ENCODE measurements around the gene KISS1R. TPM values are rescaled to one million over a fixed set of nuclear protein-coding genes. Genes with fewer than 3 reads are reported as not detected.

The KISS1R gene
- polyA plus RNA-seq, 1 donor, result 0.25 TPM

GRCh38 chr19:938233-938923 lies 21.2 kb downstream of the KISS1R start:
- DNase-seq, result no peak

GRCh38 chr19:939439-939838 lies 22.3 kb downstream of the KISS1R start:
- no peak for DNase-seq

DNA sequence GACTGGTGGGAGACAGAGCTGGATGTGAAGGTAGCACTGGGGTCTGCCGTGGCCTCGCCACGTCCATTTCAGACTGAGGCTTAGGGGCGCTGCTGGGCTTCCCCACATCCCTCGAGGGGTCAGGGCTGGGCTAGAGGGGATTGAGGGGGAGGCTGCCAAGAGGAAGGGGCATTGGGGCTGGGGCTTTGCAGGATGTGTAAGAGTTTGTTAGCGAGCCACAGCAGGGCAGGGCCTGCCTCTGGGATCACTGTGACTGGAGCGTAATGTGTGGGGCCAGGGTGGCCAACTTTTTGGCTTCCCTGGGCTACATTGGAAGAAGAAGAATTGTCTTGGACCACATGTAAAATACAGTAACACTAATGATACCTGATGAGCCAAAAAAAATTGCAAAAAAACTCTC lies 22.8 kb downstream of the KISS1R start:
- DNase-seq, result no peak

DNA sequence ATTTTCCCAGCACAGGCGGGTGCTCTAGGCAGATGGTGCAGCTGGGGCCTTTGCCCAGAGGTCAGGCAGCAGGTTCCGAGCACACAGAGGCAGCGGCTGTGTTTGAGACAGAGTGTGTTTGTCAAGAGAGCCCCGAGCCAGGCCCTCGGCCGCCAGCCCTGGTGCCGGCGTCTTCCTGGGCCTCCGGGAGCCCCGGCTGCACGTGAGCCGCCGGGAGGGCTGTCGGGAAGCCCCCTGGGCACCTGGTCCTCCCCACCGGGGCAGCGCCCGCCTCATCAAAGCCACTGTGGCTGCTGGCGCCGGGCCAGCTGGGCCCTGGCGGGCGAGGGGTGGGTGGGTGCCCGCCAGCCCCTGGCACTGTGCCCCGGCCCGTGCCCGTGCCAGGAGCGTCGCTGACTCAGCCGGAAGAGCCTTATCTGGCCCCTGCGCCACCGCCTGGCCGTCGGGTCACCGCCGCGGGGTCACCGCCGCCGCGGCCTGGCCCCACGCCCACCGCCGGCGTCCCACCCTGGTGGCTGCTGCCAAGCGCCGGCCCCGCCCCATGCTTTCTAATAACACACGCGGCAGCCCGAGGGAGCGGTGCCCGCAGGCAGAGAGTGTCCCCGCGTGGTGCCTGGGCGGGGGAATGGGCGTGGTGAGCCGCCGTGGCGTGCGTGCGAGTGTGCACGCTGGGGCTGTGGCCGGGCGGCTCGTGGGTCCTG lies 23.6 kb downstream of the KISS1R start:
- no peak for DNase-seq

DNA sequence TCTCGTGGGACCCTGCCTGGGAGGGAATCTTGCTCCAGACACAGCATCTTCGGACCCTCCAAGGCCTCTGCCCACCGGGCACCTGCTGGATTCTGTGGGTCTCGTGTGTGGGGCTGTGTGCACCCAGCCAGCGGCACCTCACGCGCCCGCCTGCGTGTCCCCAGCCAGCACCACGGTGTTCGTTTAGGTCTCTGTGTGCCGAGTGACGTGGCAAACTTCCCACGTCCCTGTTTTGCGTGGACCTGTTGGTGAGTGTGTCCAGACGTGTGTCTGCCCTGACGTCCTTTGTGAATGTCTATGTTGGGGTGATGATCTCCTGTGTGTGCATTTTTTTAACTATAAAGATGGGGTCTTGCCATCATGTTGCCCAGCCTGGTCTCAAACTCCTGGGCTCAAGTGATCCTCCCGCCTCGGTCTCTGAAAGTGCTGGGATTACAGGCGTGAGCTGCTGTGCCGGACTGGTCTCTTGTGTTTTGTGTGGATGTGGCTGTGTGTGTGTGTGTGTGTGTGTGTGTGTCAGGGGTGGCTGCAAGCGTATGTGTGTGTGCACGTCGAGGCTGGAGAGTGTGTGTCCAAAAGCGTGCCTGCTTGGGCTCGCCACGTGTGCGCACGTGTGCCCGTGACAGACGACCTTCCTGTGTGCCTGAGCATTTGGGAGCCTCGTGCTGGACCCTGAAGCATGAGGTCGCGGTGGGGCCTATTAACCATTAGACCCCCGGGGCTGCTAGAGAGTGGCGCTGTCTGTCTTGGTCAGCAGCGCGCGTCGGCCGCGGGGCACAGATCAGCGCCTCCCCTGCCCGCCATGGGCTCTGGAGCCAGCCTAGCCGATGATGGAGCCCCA lies 24.4 kb downstream of the KISS1R start:
- DNase-seq, result no peak

GRCh38 chr19:942133-942645 lies 25.1 kb downstream of the KISS1R start:
- no peak for DNase-seq

GRCh38 chr19:943551-944170 lies 26.5 kb downstream of the KISS1R start:
- DNase-seq, result no peak

DNA sequence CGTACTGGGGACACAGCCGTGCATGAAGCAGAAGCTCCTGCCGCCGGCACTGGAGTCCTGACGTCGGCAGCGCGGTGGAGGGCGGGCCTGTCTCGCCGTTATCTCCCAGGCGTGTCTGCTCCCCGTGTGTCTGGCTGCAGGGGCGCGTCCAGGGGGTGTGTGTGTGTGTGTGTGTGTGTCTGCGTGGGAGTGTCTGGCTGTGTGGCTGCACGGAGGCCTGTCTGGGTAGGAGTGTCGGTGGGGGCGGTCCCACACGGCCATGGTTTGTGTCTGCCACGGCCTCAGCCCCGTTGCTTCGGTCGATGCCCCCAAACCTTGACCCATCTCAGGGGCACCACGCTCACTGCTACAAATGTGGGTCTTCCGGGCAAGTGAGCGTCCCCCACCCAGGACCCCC lies 27.0 kb downstream of the KISS1R start:
- no peak for DNase-seq

DNA sequence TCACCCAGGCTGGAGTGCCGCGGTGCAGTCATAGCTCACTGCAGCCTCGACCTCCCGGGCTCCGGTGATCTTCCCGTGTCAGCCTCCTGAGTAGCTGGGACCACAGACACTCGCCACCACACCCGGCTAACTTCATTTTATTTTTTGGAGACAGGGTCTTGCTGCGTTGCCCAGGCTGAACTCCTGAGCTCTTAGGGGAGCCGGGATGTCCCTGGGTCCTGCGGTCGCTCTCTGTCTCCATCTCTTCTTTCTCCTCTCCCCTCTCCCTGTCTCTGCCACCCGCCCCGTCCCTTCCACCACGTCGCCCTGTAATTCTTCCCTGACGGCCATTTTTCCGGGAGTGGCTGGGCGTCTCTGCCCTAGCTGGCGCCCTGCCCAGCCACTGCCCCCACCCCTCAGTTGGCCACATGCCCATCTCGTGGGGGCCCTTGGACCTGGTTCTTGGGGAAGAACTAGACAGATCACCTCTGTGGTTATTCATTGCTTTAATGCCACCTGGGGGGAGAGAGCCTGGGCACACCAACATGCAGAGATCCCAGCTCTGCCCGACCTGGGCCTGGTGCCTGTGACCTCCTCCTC lies 27.6 kb downstream of the KISS1R start:
- DNase-seq, result no peak

GRCh38 chr19:945401-946252 lies 28.5 kb downstream of the KISS1R start:
- DNase-seq, result no peak

DNA sequence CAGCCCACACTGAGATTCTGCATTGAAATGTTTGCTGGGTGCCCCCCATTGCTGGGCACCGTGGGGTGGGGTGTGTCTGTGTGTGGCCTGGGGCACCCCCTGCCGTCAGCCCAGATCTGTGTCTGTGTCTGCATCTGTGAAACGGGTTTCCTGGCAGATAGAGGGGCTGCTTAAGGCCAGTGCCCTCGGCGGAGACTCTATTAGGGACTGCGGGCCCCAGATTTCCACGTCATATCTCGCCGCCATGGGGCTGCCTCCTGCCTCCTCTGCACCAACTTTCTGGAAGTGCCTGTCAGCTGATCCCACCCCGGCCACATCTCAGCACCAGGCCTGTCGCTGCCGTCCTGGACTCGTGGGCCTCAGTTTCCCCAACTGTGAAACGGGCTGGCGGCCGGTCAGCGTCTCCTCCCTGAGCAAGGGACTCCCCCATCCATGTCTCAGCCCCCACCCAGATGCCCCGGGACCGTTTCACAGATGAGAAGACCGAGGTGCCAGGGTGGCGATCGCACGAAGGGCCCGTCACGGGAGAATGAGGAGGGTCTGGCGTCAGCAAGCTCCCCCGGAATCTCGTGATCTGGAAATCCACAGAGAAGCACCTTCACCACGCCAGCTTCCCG lies 30.1 kb downstream of the KISS1R start:
- no peak for DNase-seq

GRCh38 chr19:947707-948539 lies 30.8 kb downstream of the KISS1R start:
- no peak for DNase-seq

DNA sequence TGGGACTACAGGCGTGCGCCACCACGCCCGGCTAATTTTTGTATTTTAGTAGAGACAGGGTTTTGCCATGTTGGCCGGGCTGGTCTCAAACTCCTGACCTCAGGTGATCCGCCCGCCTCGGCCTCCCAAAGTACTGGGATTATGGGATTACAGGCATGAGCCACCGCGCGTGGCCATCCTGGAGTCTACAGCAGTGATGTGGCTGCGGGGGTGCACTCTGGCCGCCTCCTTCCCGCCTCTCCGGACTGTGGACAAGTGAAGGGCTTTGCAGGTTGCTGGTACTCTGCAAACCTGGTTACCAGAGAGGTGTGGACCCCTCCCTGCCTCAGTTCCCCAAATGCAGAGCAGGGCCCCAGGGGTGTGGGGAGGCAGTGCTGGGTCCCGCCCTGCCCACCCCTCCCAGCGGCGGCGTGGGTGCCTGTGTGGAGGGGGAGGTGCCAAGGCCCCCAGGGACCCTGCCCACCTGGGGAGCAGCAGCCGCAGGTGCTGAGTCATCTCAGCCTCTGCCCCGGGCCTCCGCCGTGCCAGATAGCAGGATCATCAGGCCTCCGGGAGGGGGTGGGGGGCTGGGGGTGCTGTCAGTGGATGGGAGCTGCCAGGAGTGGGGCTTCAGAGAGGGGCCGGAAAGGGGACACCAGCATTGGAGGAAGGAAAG lies 31.8 kb downstream of the KISS1R start:
- no peak for DNase-seq

GRCh38 chr19:950352-951066 lies 33.4 kb downstream of the KISS1R start:
- DNase-seq, result no peak

DNA sequence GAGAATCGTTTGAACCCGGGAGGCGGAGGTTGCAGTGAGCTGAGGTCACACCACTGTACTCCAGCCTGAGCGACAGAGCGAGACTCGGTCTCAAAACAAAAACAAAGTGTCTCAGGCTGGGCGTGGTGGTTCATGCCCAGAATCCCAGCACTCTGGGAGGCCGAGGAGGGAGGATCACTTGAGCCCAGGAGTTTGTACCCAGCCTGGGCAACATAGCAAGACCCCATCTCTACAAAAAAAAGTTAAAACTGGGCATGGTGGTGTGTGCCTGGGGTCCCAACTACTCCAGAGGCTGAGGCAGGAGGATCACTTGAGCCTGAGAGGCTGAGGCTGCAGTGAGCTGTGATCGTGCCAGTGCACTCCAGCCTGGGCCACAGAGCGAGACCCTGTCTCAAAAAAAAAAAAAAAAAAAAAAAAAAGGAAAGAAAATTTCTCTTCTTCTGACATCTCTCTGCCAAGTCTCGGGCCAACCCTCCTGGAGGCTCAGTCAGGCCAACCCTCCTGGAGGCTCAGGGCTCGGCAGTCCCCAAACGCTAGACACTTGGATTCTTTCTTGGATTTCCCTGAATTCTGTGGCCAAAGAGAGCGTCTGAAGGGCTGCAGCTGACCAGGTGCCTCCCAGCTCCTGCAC lies 35.0 kb downstream of the KISS1R start:
- no peak for DNase-seq

GRCh38 chr19:952680-953444 lies 35.7 kb downstream of the KISS1R start:
- no peak for DNase-seq
